ENCODE measurements around the gene TPH1.

The TPH1 gene
- 0 to 5.0 (median 0.20) reads per million in 17 experiments for total RNA-seq

- peak in 2 of 4 experiments; percentile 1 to 3 for DNase-seq
Observed at GRCh38 chr11:18046116-18046777, at the start of gene TPH1. Gene TPH1 (minus strand): TSS chr11:18046269. CDS start chr11:18040762, 5,507 bp downstream.

- no peak for DNase-seq
Observed at GRCh38 chr11:18093959-18094358, 47.9 kb upstream of the TPH1 start.

GRCh38 chr11:18091731-18092130 lies 45.7 kb upstream of the TPH1 start:
- DNase-seq = no peak

GRCh38 chr11:18088966-18089365 lies 42.9 kb upstream of the TPH1 start:
- peak in 1 of 4 experiments; percentile 7 for DNase-seq

- no peak for DNase-seq
Observed at GRCh38 chr11:18088366-18088765, 42.3 kb upstream of the TPH1 start.

- DNase-seq = no peak
Observed at GRCh38 chr11:18081551-18081950, 35.5 kb upstream of the TPH1 start.

- no peak for DNase-seq
Observed at GRCh38 chr11:18080451-18080850, 34.4 kb upstream of the TPH1 start.

- no peak for DNase-seq
Observed at GRCh38 chr11:18078909-18079308, 32.8 kb upstream of the TPH1 start.

GRCh38 chr11:18075444-18075843 lies 29.4 kb upstream of the TPH1 start:
- no peak for DNase-seq

- no peak for DNase-seq
Observed at GRCh38 chr11:18071098-18071705, 25.1 kb upstream of the TPH1 start.

GRCh38 chr11:18067372-18067771 lies 21.3 kb upstream of the TPH1 start:
- no peak for DNase-seq

- DNase-seq = no peak
Observed at GRCh38 chr11:18066626-18067025, 20.6 kb upstream of the TPH1 start.

GRCh38 chr11:18065572-18065971 lies 19.5 kb upstream of the TPH1 start:
- DNase-seq = no peak

GRCh38 chr11:18064450-18065054 lies 18.5 kb upstream of the TPH1 start:
- no peak for DNase-seq

GRCh38 chr11:18063862-18064434 lies 17.9 kb upstream of the TPH1 start:
- no peak for DNase-seq

- no peak for DNase-seq
Observed at GRCh38 chr11:18063125-18063524, 17.1 kb upstream of the TPH1 start.

- no peak for DNase-seq
Observed at GRCh38 chr11:18061351-18061750, 15.3 kb upstream of the TPH1 start.

- no peak for DNase-seq
Observed at GRCh38 chr11:18056561-18057181, 10.6 kb upstream of the TPH1 start.

GRCh38 chr11:18054511-18055103 lies 8.5 kb upstream of the TPH1 start:
- DNase-seq = no peak

- no peak for DNase-seq
Observed at GRCh38 chr11:18050848-18051247, 4.8 kb upstream of the TPH1 start.

GRCh38 chr11:18036456-18036855 lies 9.6 kb downstream of the TPH1 start:
- no peak for DNase-seq

GRCh38 chr11:18027475-18027874 lies 18.6 kb downstream of the TPH1 start:
- no peak for DNase-seq

- no peak for DNase-seq
Observed at GRCh38 chr11:18022419-18022818, 23.6 kb downstream of the TPH1 start.

All from suppressor macrophage (primary cell).